Suppressor macrophage (primary cell): ENCODE data around the gene CH25H.

Experiments used
- DNase-seq, 4 experiments: peaks; one replicate each; pipeline ENCODE4 v3.0.0-alpha.2; 2020 to 2022

The CH25H gene

GRCh38 chr10:89156161-89156835 lies 50.8 kb downstream of the CH25H start:
- peak; percentile 27 to 64 (median 48) for DNase-seq
